ENCODE measurements around the gene PAX2. TPM values are rescaled to one million over a fixed set of nuclear protein-coding genes. Genes with fewer than 3 reads are reported as not detected.

Gene PAX2
- total and polyA plus RNA-seq, 2 donors: 0.09 to 0.43 TPM

- no peaks in the 10 kb centered on the region for H3K36me3 ChIP-seq (ENCODE audit: control insufficient read depth in 2 of 2, insufficient read depth in 2 of 2, low read length in 1 of 2)
- H3K4me3 ChIP-seq (ENCODE audit: low read length in 2 of 2): no peak overlapping the region
- H3K9me3 ChIP-seq (ENCODE audit: control insufficient read depth in 2 of 2, insufficient read depth in 1 of 2, low read length in 1 of 2): no peaks in the 10 kb centered on the region
- H3K27ac ChIP-seq (ENCODE audit: low read depth in 1 of 2, low read length in 1 of 2): no peak overlapping the region
- H3K27me3 ChIP-seq (ENCODE audit: control insufficient read depth in 2 of 2, insufficient read depth in 1 of 2, low read length in 1 of 2): peaks cover 5 to 68% of the 10 kb centered on the region in 2 donors
- no peak for DNase-seq (ENCODE audit: low read depth in 6 of 9, low spot score in 9 of 9)
- 85% methylated on average over 8 of the region's 8 CpGs for WGBS
- no peaks in the 10 kb centered on the region for H3K4me1 ChIP-seq (ENCODE audit: control insufficient read depth in 2 of 2, insufficient read depth in 2 of 2, low read length in 2 of 2)
Observed at GRCh38 chr10:100791369-100792058, 46.1 kb downstream of the PAX2 start.

DNA sequence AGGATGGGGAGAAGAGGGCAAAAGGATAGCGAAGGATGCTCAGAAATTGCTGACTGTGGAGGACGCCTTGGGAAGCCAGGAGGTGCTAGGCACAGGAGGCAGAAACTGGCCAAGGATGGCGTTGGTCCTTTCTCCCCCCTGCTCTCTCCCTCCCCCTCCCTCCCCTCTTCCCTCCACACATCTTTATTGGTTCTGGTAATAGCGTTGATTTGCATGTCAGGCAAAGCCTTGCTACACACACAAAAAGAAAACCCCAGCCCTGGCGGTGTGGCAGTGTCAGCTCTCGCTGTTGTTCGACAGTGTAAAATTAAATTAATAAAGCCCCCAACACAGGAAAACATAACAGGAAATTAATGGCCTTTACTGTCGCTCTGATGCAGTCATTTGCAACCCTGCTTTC lies 47.2 kb downstream of the PAX2 start:
- H3K27me3 ChIP-seq (ENCODE audit: control insufficient read depth in 2 of 2, insufficient read depth in 1 of 2, low read length in 1 of 2): peaks cover 6 to 61% of the 10 kb centered on the region in 2 donors
- H3K9me3 ChIP-seq (ENCODE audit: control insufficient read depth in 2 of 2, insufficient read depth in 1 of 2, low read length in 1 of 2): no peaks in the 10 kb centered on the region
- H3K4me3 ChIP-seq (ENCODE audit: low read length in 2 of 2): no peak overlapping the region
- no peaks in the 10 kb centered on the region for H3K36me3 ChIP-seq (ENCODE audit: control insufficient read depth in 2 of 2, insufficient read depth in 2 of 2, low read length in 1 of 2)
- no peaks in the 10 kb centered on the region for H3K4me1 ChIP-seq (ENCODE audit: control insufficient read depth in 2 of 2, insufficient read depth in 2 of 2, low read length in 2 of 2)
- H3K27ac ChIP-seq (ENCODE audit: low read depth in 1 of 2, low read length in 1 of 2): no peak overlapping the region
- WGBS: 82% methylated on average over 8 of the region's 8 CpGs
- DNase-seq (ENCODE audit: low read depth in 6 of 9, low spot score in 9 of 9): no peak

GRCh38 chr10:100793055-100793454 lies 47.7 kb downstream of the PAX2 start:
- DNase-seq (ENCODE audit: low read depth in 6 of 9, low spot score in 9 of 9): no peak
- Histone ChIP-seq H3K9me3 (ENCODE audit: control insufficient read depth in 2 of 2, insufficient read depth in 1 of 2, low read length in 1 of 2) (no peaks in the 10 kb centered on the region), H3K27me3 (ENCODE audit: control insufficient read depth in 2 of 2, insufficient read depth in 1 of 2, low read length in 1 of 2) (peaks cover 6 to 60% of the 10 kb centered on the region in 2 donors), H3K4me3 (ENCODE audit: low read length in 2 of 2) (no peak overlapping the region), H3K4me1 (ENCODE audit: control insufficient read depth in 2 of 2, insufficient read depth in 2 of 2, low read length in 2 of 2) (no peaks in the 10 kb centered on the region), H3K27ac (ENCODE audit: low read depth in 1 of 2, low read length in 1 of 2) (no peak overlapping the region), H3K36me3 (ENCODE audit: control insufficient read depth in 2 of 2, insufficient read depth in 2 of 2, low read length in 1 of 2) (no peaks in the 10 kb centered on the region)
- WGBS: 63% methylated on average over 7 of the region's 7 CpGs

DNA sequence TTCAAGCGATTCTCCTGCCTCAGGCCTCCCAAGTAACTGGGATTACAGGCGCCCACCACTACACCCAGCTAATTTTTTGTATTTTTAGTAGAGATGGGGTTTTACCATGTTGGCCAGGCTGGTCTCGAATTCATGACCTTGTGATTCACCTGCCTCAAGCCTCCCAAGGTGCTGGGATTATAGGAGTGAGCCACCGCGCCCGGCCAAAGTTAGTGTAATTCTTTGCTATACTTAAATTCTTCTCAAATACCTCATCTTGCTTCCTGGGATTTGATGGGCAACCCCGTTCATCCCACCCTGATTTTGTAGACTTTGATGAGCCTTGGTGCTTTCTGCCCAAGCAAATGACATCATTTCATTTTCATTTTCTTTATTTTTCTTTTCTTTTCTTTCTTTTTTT lies 54.5 kb downstream of the PAX2 start:
- Histone ChIP-seq H3K4me3 (ENCODE audit: low read length in 2 of 2) (no peak overlapping the region), H3K27ac (ENCODE audit: low read depth in 1 of 2, low read length in 1 of 2) (no peak overlapping the region), H3K27me3 (ENCODE audit: control insufficient read depth in 2 of 2, insufficient read depth in 1 of 2, low read length in 1 of 2) (peaks cover 6 to 64% of the 10 kb centered on the region in 2 donors), H3K9me3 (ENCODE audit: control insufficient read depth in 2 of 2, insufficient read depth in 1 of 2, low read length in 1 of 2) (no peaks in the 10 kb centered on the region), H3K4me1 (ENCODE audit: control insufficient read depth in 2 of 2, insufficient read depth in 2 of 2, low read length in 2 of 2) (no peaks in the 10 kb centered on the region), H3K36me3 (ENCODE audit: control insufficient read depth in 2 of 2, insufficient read depth in 2 of 2, low read length in 1 of 2) (no peaks in the 10 kb centered on the region)
- WGBS: 95% methylated on average over 7 of the region's 7 CpGs
- no peak for DNase-seq (ENCODE audit: low read depth in 6 of 9, low spot score in 9 of 9)

- no peak for DNase-seq (ENCODE audit: low read depth in 6 of 9, low spot score in 9 of 9)
- Histone ChIP-seq H3K27ac (ENCODE audit: low read depth in 1 of 2, low read length in 1 of 2) (no peak overlapping the region), H3K9me3 (ENCODE audit: control insufficient read depth in 2 of 2, insufficient read depth in 1 of 2, low read length in 1 of 2) (no peaks in the 10 kb centered on the region), H3K4me1 (ENCODE audit: control insufficient read depth in 2 of 2, insufficient read depth in 2 of 2, low read length in 2 of 2) (no peaks in the 10 kb centered on the region), H3K4me3 (ENCODE audit: low read length in 2 of 2) (no peak overlapping the region), H3K27me3 (ENCODE audit: control insufficient read depth in 2 of 2, insufficient read depth in 1 of 2, low read length in 1 of 2) (peaks cover 6 to 72% of the 10 kb centered on the region in 2 donors), H3K36me3 (ENCODE audit: control insufficient read depth in 2 of 2, insufficient read depth in 2 of 2, low read length in 1 of 2) (no peaks in the 10 kb centered on the region)
- 85% methylated on average over 4 of the region's 4 CpGs for WGBS
Observed at GRCh38 chr10:100800931-100801330, 55.5 kb downstream of the PAX2 start.

DNA sequence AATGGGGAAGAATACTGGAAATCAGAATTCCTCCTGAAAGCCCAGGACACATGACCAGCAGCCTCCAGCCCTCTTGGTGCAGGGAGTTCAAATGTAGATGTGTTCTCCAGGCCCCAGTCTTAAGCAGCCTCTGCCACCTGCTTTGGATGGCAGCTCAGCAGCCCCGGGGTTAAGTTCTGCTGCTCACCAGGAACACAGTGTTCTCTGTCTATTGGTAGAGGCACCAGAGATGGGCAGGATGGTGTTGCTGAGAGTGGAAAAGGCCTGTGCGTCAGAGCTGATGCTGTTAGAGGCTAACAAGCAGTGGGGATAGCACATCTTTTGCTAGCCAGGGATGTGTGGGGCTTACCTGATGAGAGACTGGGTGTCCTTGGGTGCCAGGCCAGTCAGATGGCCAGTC lies 56.8 kb downstream of the PAX2 start:
- Histone ChIP-seq H3K27ac (ENCODE audit: low read depth in 1 of 2, low read length in 1 of 2) (no peak overlapping the region), H3K9me3 (ENCODE audit: control insufficient read depth in 2 of 2, insufficient read depth in 1 of 2, low read length in 1 of 2) (no peaks in the 10 kb centered on the region), H3K4me1 (ENCODE audit: control insufficient read depth in 2 of 2, insufficient read depth in 2 of 2, low read length in 2 of 2) (no peaks in the 10 kb centered on the region), H3K36me3 (ENCODE audit: control insufficient read depth in 2 of 2, insufficient read depth in 2 of 2, low read length in 1 of 2) (no peaks in the 10 kb centered on the region), H3K4me3 (ENCODE audit: low read length in 2 of 2) (no peak overlapping the region), H3K27me3 (ENCODE audit: control insufficient read depth in 2 of 2, insufficient read depth in 1 of 2, low read length in 1 of 2) (peaks cover 3 to 78% of the 10 kb centered on the region in 2 donors)
- DNase-seq (ENCODE audit: low read depth in 6 of 9, low spot score in 9 of 9): no peak
- WGBS: 83% methylated on average over 2 of the region's 2 CpGs

DNA sequence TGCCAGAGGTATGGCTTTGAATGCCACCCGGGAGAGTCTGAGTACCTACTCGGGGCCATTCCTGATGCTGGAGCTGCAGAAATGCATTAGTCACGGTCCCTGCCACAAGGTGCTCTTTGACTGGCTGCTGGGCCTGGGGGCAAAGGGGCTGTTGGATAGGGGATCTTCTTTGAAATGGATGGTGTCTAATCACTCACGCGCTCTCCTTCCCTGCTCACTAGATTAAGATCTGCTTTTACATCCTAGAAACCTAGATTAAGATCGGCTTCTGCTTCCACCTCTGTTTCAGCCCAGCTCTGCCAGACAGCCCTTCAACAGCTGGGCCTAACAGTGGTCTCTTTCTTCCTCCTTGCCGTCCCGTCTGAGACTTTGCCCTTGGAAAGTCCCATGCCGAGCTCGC lies 57.2 kb downstream of the PAX2 start:
- WGBS: 52% methylated on average over 10 of the region's 10 CpGs
- H3K4me1 ChIP-seq (ENCODE audit: control insufficient read depth in 2 of 2, insufficient read depth in 2 of 2, low read length in 2 of 2): no peaks in the 10 kb centered on the region
- H3K27ac ChIP-seq (ENCODE audit: low read depth in 1 of 2, low read length in 1 of 2): no peak overlapping the region
- no peaks in the 10 kb centered on the region for H3K36me3 ChIP-seq (ENCODE audit: control insufficient read depth in 2 of 2, insufficient read depth in 2 of 2, low read length in 1 of 2)
- DNase-seq (ENCODE audit: low read depth in 6 of 9, low spot score in 9 of 9): no peak
- no peaks in the 10 kb centered on the region for H3K9me3 ChIP-seq (ENCODE audit: control insufficient read depth in 2 of 2, insufficient read depth in 1 of 2, low read length in 1 of 2)
- no peak overlapping the region for H3K4me3 ChIP-seq (ENCODE audit: low read length in 2 of 2)
- H3K27me3 ChIP-seq (ENCODE audit: control insufficient read depth in 2 of 2, insufficient read depth in 1 of 2, low read length in 1 of 2): peaks cover 3 to 82% of the 10 kb centered on the region in 2 donors

DNA sequence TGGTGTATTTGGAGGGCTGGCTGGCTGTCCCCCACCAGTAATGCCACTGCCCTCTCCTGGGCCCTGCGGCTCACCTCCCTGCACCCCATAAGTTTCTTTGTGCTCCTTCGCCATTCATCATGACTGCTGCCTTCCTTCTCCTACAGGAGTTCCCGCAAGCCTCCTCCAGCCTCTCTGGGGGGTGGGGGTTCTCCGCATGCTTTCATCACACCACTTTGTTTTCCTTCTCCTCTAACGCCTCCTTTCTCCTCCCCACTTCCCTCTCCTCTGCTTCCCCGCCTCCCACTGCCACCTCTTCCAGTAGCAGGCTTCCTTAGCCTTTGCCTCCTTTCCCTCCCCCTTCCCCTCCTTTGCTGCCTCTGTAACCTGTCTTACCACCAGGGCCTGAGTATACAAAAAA lies 58.1 kb downstream of the PAX2 start:
- no peak overlapping the region for H3K4me3 ChIP-seq (ENCODE audit: low read length in 2 of 2)
- no peak for DNase-seq (ENCODE audit: low read depth in 6 of 9, low spot score in 9 of 9)
- H3K4me1 ChIP-seq (ENCODE audit: control insufficient read depth in 2 of 2, insufficient read depth in 2 of 2, low read length in 2 of 2): no peaks in the 10 kb centered on the region
- no peaks in the 10 kb centered on the region for H3K9me3 ChIP-seq (ENCODE audit: control insufficient read depth in 2 of 2, insufficient read depth in 1 of 2, low read length in 1 of 2)
- no peak overlapping the region for H3K27ac ChIP-seq (ENCODE audit: low read depth in 1 of 2, low read length in 1 of 2)
- no peaks in the 10 kb centered on the region for H3K36me3 ChIP-seq (ENCODE audit: control insufficient read depth in 2 of 2, insufficient read depth in 2 of 2, low read length in 1 of 2)
- WGBS: 35% methylated on average over 6 of the region's 6 CpGs
- H3K27me3 ChIP-seq (ENCODE audit: control insufficient read depth in 2 of 2, insufficient read depth in 1 of 2, low read length in 1 of 2): peaks cover 3 to 82% of the 10 kb centered on the region in 2 donors

DNA sequence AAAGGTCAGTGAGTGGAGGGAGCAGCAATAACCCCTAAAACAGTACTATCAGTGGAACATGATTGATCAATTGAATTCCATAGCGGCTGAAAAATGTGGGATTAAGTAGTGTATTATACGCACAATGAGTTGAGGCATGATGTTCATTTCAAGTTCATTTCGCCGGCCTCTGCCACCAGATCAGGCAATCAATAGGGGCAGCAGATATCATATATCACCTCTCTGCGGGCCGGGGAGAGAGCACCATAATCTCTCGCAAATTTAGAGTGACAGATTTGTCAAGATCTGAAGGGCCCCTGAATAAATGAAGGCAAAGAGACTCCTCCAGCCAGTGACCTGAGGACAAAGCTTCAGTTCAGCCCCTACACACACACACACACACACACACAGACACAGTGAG lies 58.5 kb downstream of the PAX2 start:
- peaks cover 3 to 82% of the 10 kb centered on the region in 2 donors for H3K27me3 ChIP-seq (ENCODE audit: control insufficient read depth in 2 of 2, insufficient read depth in 1 of 2, low read length in 1 of 2)

More for the DNA sequence above, 58.5 kb downstream of the PAX2 start:
- DNase-seq (ENCODE audit: low read depth in 6 of 9, low spot score in 9 of 9): no peak
- Histone ChIP-seq H3K36me3 (ENCODE audit: control insufficient read depth in 2 of 2, insufficient read depth in 2 of 2, low read length in 1 of 2) (no peaks in the 10 kb centered on the region), H3K4me1 (ENCODE audit: control insufficient read depth in 2 of 2, insufficient read depth in 2 of 2, low read length in 2 of 2) (no peaks in the 10 kb centered on the region), H3K27ac (ENCODE audit: low read depth in 1 of 2, low read length in 1 of 2) (no peak overlapping the region), H3K4me3 (ENCODE audit: low read length in 2 of 2) (no peak overlapping the region), H3K9me3 (ENCODE audit: control insufficient read depth in 2 of 2, insufficient read depth in 1 of 2, low read length in 1 of 2) (no peaks in the 10 kb centered on the region)
- WGBS: 70% methylated on average over 7 of the region's 7 CpGs
